ENCODE results near the gene DUSP5.
"Not testable (repeated sequence)": the region's sequence is repeated elsewhere in the genome, so short reads cannot be mapped to it uniquely, and the experiment has no call there.

DUSP5 gene

GRCh38 chr10:110461088-110461487 lies 36.6 kb upstream of the DUSP5 start:
- no peaks in the 10 kb centered on the region for H3K9me3 ChIP-seq (ENCODE audit: control insufficient read depth, insufficient read depth, low read length)
- no peak overlapping the region for H3K4me3 ChIP-seq (ENCODE audit: low read length)
- H3K27ac ChIP-seq (ENCODE audit: low read length): no peak overlapping the region
- no peaks in the 10 kb centered on the region for H3K4me1 ChIP-seq (ENCODE audit: control insufficient read depth, insufficient read depth, low read length)
- DNase-seq (ENCODE audit: low read depth, low spot score): no peak
- no CpG with 5 or more reads among the region's 7 CpGs for WGBS (ENCODE audit: insufficient coverage, insufficient read length)
- no peaks in the 10 kb centered on the region for H3K27me3 ChIP-seq (ENCODE audit: control insufficient read depth, insufficient read depth, low read length)
- H3K36me3 ChIP-seq (ENCODE audit: control insufficient read depth, insufficient read depth, low read length): no peaks in the 10 kb centered on the region

- DNase-seq (ENCODE audit: low read depth, low spot score): no peak
- H3K27ac ChIP-seq (ENCODE audit: low read length): no peak overlapping the region
- no CpG with 5 or more reads among the region's 2 CpGs for WGBS (ENCODE audit: insufficient coverage, insufficient read length)
- H3K4me1 ChIP-seq (ENCODE audit: control insufficient read depth, insufficient read depth, low read length): no peaks in the 10 kb centered on the region
- no peaks in the 10 kb centered on the region for H3K36me3 ChIP-seq (ENCODE audit: control insufficient read depth, insufficient read depth, low read length)
- no peak overlapping the region for H3K4me3 ChIP-seq (ENCODE audit: low read length)
- H3K27me3 ChIP-seq (ENCODE audit: control insufficient read depth, insufficient read depth, low read length): no peaks in the 10 kb centered on the region
- no peaks in the 10 kb centered on the region for H3K9me3 ChIP-seq (ENCODE audit: control insufficient read depth, insufficient read depth, low read length)
These were observed 36.2 kb upstream of the DUSP5 start for GRCh38 chr10:110461530-110461929.

GRCh38 chr10:110462166-110463095 lies 35.3 kb upstream of the DUSP5 start:
- H3K4me3 ChIP-seq (ENCODE audit: low read length): no peak overlapping the region
- WGBS (ENCODE audit: insufficient coverage, insufficient read length): no CpG with 5 or more reads among the region's 19 CpGs
- no peaks in the 10 kb centered on the region for H3K4me1 ChIP-seq (ENCODE audit: control insufficient read depth, insufficient read depth, low read length)
- no peaks in the 10 kb centered on the region for H3K36me3 ChIP-seq (ENCODE audit: control insufficient read depth, insufficient read depth, low read length)
- DNase-seq (ENCODE audit: low read depth, low spot score): no peak
- no peaks in the 10 kb centered on the region for H3K9me3 ChIP-seq (ENCODE audit: control insufficient read depth, insufficient read depth, low read length)
- H3K27ac ChIP-seq (ENCODE audit: low read length): no peak overlapping the region
- no peaks in the 10 kb centered on the region for H3K27me3 ChIP-seq (ENCODE audit: control insufficient read depth, insufficient read depth, low read length)

- not testable (repeated sequence) for H3K4me3 ChIP-seq (ENCODE audit: low read length); H3K27me3 ChIP-seq (ENCODE audit: control insufficient read depth, insufficient read depth, low read length); DNase-seq (ENCODE audit: low read depth, low spot score); H3K27ac ChIP-seq (ENCODE audit: low read length); H3K9me3 ChIP-seq (ENCODE audit: control insufficient read depth, insufficient read depth, low read length); H3K36me3 ChIP-seq (ENCODE audit: control insufficient read depth, insufficient read depth, low read length); H3K4me1 ChIP-seq (ENCODE audit: control insufficient read depth, insufficient read depth, low read length)
- WGBS (ENCODE audit: insufficient coverage, insufficient read length): no CpG with 5 or more reads among the region's 2 CpGs
These were observed 29.4 kb upstream of the DUSP5 start for GRCh38 chr10:110468258-110468657.

- H3K27ac ChIP-seq (ENCODE audit: low read length); H3K9me3 ChIP-seq (ENCODE audit: control insufficient read depth, insufficient read depth, low read length); H3K36me3 ChIP-seq (ENCODE audit: control insufficient read depth, insufficient read depth, low read length); H3K4me3 ChIP-seq (ENCODE audit: low read length); H3K4me1 ChIP-seq (ENCODE audit: control insufficient read depth, insufficient read depth, low read length); H3K27me3 ChIP-seq (ENCODE audit: control insufficient read depth, insufficient read depth, low read length); DNase-seq (ENCODE audit: low read depth, low spot score): not testable (repeated sequence)
- WGBS (ENCODE audit: insufficient coverage, insufficient read length): no CpG with 5 or more reads among the region's 10 CpGs
These were observed 27.2 kb upstream of the DUSP5 start for GRCh38 chr10:110470541-110470940.

GRCh38 chr10:110471566-110472139 lies 26.1 kb upstream of the DUSP5 start:
- H3K36me3 ChIP-seq (ENCODE audit: control insufficient read depth, insufficient read depth, low read length): no peaks in the 10 kb centered on the region
- DNase-seq (ENCODE audit: low read depth, low spot score): no peak
- WGBS (ENCODE audit: insufficient coverage, insufficient read length): no CpG with 5 or more reads among the region's 5 CpGs
- no peak overlapping the region for H3K27ac ChIP-seq (ENCODE audit: low read length)
- no peaks in the 10 kb centered on the region for H3K4me1 ChIP-seq (ENCODE audit: control insufficient read depth, insufficient read depth, low read length)
- no peaks in the 10 kb centered on the region for H3K9me3 ChIP-seq (ENCODE audit: control insufficient read depth, insufficient read depth, low read length)
- no peak overlapping the region for H3K4me3 ChIP-seq (ENCODE audit: low read length)
- no peaks in the 10 kb centered on the region for H3K27me3 ChIP-seq (ENCODE audit: control insufficient read depth, insufficient read depth, low read length)

- no peak for DNase-seq (ENCODE audit: low read depth, low spot score)
- H3K27ac ChIP-seq (ENCODE audit: low read length): no peak overlapping the region
- H3K4me3 ChIP-seq (ENCODE audit: low read length): no peak overlapping the region
- H3K9me3 ChIP-seq (ENCODE audit: control insufficient read depth, insufficient read depth, low read length): no peaks in the 10 kb centered on the region
- H3K4me1 ChIP-seq (ENCODE audit: control insufficient read depth, insufficient read depth, low read length): no peaks in the 10 kb centered on the region
- WGBS (ENCODE audit: insufficient coverage, insufficient read length): no CpG with 5 or more reads among the region's 3 CpGs
- H3K27me3 ChIP-seq (ENCODE audit: control insufficient read depth, insufficient read depth, low read length): no peaks in the 10 kb centered on the region
- no peaks in the 10 kb centered on the region for H3K36me3 ChIP-seq (ENCODE audit: control insufficient read depth, insufficient read depth, low read length)
These were observed 23.7 kb upstream of the DUSP5 start for GRCh38 chr10:110474017-110474416.

- no peaks in the 10 kb centered on the region for H3K36me3 ChIP-seq (ENCODE audit: control insufficient read depth, insufficient read depth, low read length)
- no peaks in the 10 kb centered on the region for H3K27me3 ChIP-seq (ENCODE audit: control insufficient read depth, insufficient read depth, low read length)
- DNase-seq (ENCODE audit: low read depth, low spot score): no peak
- WGBS (ENCODE audit: insufficient coverage, insufficient read length): no CpG with 5 or more reads among the region's 4 CpGs
- H3K27ac ChIP-seq (ENCODE audit: low read length): no peak overlapping the region
- no peaks in the 10 kb centered on the region for H3K4me1 ChIP-seq (ENCODE audit: control insufficient read depth, insufficient read depth, low read length)
- H3K9me3 ChIP-seq (ENCODE audit: control insufficient read depth, insufficient read depth, low read length): no peaks in the 10 kb centered on the region
- H3K4me3 ChIP-seq (ENCODE audit: low read length): no peak overlapping the region
These were observed 22.9 kb upstream of the DUSP5 start for GRCh38 chr10:110474826-110475225.

GRCh38 chr10:110475722-110476515 lies 21.8 kb upstream of the DUSP5 start:
- Histone ChIP-seq H3K9me3 (ENCODE audit: control insufficient read depth, insufficient read depth, low read length) (no peaks in the 10 kb centered on the region), H3K36me3 (ENCODE audit: control insufficient read depth, insufficient read depth, low read length) (no peaks in the 10 kb centered on the region), H3K4me3 (ENCODE audit: low read length) (no peak overlapping the region), H3K27ac (ENCODE audit: low read length) (no peak overlapping the region), H3K4me1 (ENCODE audit: control insufficient read depth, insufficient read depth, low read length) (no peaks in the 10 kb centered on the region), H3K27me3 (ENCODE audit: control insufficient read depth, insufficient read depth, low read length) (no peaks in the 10 kb centered on the region)
- no CpG with 5 or more reads among the region's 9 CpGs for WGBS (ENCODE audit: insufficient coverage, insufficient read length)
- no peak for DNase-seq (ENCODE audit: low read depth, low spot score)

- no peak for DNase-seq (ENCODE audit: low read depth, low spot score)
- no peaks in the 10 kb centered on the region for H3K36me3 ChIP-seq (ENCODE audit: control insufficient read depth, insufficient read depth, low read length)
- H3K4me1 ChIP-seq (ENCODE audit: control insufficient read depth, insufficient read depth, low read length): no peaks in the 10 kb centered on the region
- H3K9me3 ChIP-seq (ENCODE audit: control insufficient read depth, insufficient read depth, low read length): no peaks in the 10 kb centered on the region
- H3K4me3 ChIP-seq (ENCODE audit: low read length): no peak overlapping the region
- no peaks in the 10 kb centered on the region for H3K27me3 ChIP-seq (ENCODE audit: control insufficient read depth, insufficient read depth, low read length)
- H3K27ac ChIP-seq (ENCODE audit: low read length): no peak overlapping the region
- WGBS (ENCODE audit: insufficient coverage, insufficient read length): no CpG with 5 or more reads among the region's 1 CpG
These were observed 18.0 kb upstream of the DUSP5 start for GRCh38 chr10:110479710-110480109.

Measured in iPS DF 6.9 (cell line).